GM06990 (cell line): ENCODE results near the gene SORL1-AS1.

Experiments used
- DNase-seq: peaks from one replicate; pipeline ENCODE4 v3.0.0-alpha.2; 2011; ENCODE audit not compliant: insufficient read length; ENCODE audit errors: extremely low read depth
- H3K27me3 ChIP-seq: replicated peaks from 2 replicates; pipeline ENCODE4 v1.6.0; 2011; ENCODE audit warnings: low read length; ENCODE audit not compliant: control insufficient read depth, insufficient read depth
- H3K36me3 ChIP-seq: 2 replicates; pipeline ENCODE4 v1.5.1; 2011; ENCODE audit warnings: low read length; ENCODE audit not compliant: control insufficient read depth, insufficient read depth
- H3K4me3 ChIP-seq: replicated peaks from 2 replicates; pipeline ENCODE4 v1.5.1; 2011; ENCODE audit warnings: low read depth, mild to moderate bottlenecking, control low read depth, low read length
- CTCF ChIP-seq: IDR thresholded peaks from 2 replicates; pipeline ENCODE4 v1.5.1; 2011; ENCODE audit warnings: low read length, control low read depth, mild to moderate bottlenecking, inconsistent platforms; ENCODE audit not compliant: insufficient read depth, poor library complexity, severe bottlenecking

SORL1-AS1 gene

GRCh38 chr11:121452609-121453150, at the start of gene SORL1-AS1:
Gene SORL1-AS1, minus strand, starts transcription at chr11:121452967.
- no peak for DNase-seq
- Histone ChIP-seq H3K4me3 (peak within 1 kb of the TSS; percentile 91), H3K27me3 (no peaks in the 10 kb centered on the region), H3K36me3 (peaks cover 2% of the 10 kb centered on the region; the same call in 1 of the 2 replicates)
- TF ChIP-seq CTCF = no peak

- H3K27me3 ChIP-seq = no peaks in the 10 kb centered on the region
- no peak overlapping the region for H3K4me3 ChIP-seq
- peaks cover 27% of the 10 kb centered on the region for H3K36me3 ChIP-seq
- no peak for TF ChIP-seq CTCF
- no peak for DNase-seq
Measured at GRCh38 chr11:121500717-121501116, 48.0 kb upstream of the SORL1-AS1 start.

- no peaks in the 10 kb centered on the region for H3K27me3 ChIP-seq
Measured at GRCh38 chr11:121500275-121500674, 47.5 kb upstream of the SORL1-AS1 start.

GRCh38 chr11:121499405-121499804, 46.6 kb upstream of the SORL1-AS1 start:
- no peak for TF ChIP-seq CTCF
- H3K4me3 ChIP-seq = no peak overlapping the region
- DNase-seq = no peak
- H3K27me3 ChIP-seq = no peaks in the 10 kb centered on the region
- peaks cover 27% of the 10 kb centered on the region for H3K36me3 ChIP-seq

More at GRCh38 chr11:121500275-121500674, 47.5 kb upstream of the SORL1-AS1 start:
- TF ChIP-seq CTCF = no peak
- Histone ChIP-seq H3K4me3 (no peak overlapping the region), H3K36me3 (peaks cover 27% of the 10 kb centered on the region)
- DNase-seq = no peak

GRCh38 chr11:121497176-121497998, 44.6 kb upstream of the SORL1-AS1 start:
- no peak overlapping the region for H3K4me3 ChIP-seq
- DNase-seq = no peak
- no peak for TF ChIP-seq CTCF
- H3K27me3 ChIP-seq = no peaks in the 10 kb centered on the region
- H3K36me3 ChIP-seq = peaks cover 25% of the 10 kb centered on the region
